MM.1S (cell line): ENCODE measurements around the gene FAM241A.

Source experiments
- CTCF ChIP-seq: fragments of 300-600 bp; sonication (generic); IDR thresholded peaks from 2 replicates; pipeline ENCODE4 v1.5.1; 2016; ENCODE audit warnings: antibody characterized with exemption, low read length, mixed read lengths
- EZH2 ChIP-seq: fragments of 300-600 bp; sonication (generic); optimal IDR thresholded peaks from 2 replicates; pipeline ENCODE3; 2017; ENCODE audit warnings: low read depth, mild to moderate bottlenecking, antibody characterized with exemption, low read length, mixed read lengths
- EZH2phosphoT487 ChIP-seq: fragments of 300-600 bp; sonication (generic); IDR thresholded peaks from 2 replicates; pipeline ENCODE4 v1.6.1; 2018; ENCODE audit warnings: antibody characterized with exemption, low read length

GRCh38 chr4:112156112-112156511 is 10.9 kb downstream of the FAM241A start:
- TF ChIP-seq CTCF (no peak), EZH2 (no peak), EZH2phosphoT487 (no peak)
